Activated CD4-positive, alpha-beta T cell treated with anti-CD3 and anti-CD28 coated beads for 4 hours (primary cell): ENCODE results near the gene ARHGAP20.
"Not testable (repeated sequence)": the region's sequence is repeated elsewhere in the genome, so short reads cannot be mapped to it uniquely, and the experiment has no call there.

Source experiments
- DNase-seq, 2 donors: peaks; one replicate each; pipeline ENCODE4 v3.0.0-alpha.2; 2020

Gene ARHGAP20

DNA sequence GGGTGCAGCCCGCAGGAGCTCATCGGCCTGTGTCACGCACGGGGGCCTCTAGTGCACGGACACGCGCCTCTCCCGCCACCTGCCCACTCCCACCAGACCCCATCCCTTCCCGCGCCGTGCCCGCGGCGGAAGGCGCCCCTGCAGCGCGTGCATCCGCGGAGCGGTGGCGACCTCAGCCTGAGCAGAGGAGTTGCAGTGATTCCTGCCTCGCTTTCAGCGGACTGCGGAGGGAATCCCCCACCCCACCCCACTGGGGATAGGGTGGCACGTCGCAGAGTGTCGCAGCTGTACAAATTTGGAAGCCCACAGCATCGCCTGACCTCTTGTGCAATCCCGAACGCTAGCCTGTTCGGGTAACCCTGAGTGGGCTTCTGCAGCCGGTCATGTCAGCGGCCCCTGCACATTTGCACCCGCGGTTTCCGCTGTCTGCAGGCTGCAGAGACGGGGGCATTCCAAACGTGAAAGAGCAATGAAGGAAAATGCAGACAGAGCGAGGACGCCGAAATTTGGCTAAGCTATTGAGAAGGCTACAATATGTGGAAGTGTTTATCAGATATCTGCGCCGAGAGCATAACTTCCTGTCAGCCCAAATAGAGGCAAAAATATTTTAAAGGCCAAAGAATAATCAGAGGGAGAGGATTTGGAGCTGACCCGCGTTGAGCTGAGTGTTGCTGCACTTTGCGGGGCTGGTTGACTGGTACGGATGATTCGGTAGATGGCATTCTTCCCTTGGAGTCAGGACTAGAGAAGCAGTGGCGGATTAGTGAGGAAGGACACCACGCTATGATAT, 617 bp upstream of the ARHGAP20 start:
- DNase-seq: no peak

DNA sequence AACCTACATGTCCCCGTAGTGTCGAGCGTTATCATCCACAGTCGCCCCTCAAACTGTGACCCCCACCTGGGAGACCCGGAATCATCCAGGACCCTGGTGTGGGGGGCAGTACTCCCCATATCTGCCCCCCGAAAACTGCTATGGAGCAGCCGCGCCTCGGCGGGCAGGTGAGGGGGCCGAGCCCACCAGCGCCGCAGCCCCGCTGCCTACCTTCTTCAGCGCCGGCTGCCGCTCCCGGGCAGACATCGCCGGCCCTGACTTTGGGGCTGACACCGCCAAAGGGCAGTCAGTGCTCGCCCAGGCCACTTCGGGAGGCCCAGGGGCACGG, 825 bp downstream of the ARHGAP20 start:
- DNase-seq: no peak

DNA sequence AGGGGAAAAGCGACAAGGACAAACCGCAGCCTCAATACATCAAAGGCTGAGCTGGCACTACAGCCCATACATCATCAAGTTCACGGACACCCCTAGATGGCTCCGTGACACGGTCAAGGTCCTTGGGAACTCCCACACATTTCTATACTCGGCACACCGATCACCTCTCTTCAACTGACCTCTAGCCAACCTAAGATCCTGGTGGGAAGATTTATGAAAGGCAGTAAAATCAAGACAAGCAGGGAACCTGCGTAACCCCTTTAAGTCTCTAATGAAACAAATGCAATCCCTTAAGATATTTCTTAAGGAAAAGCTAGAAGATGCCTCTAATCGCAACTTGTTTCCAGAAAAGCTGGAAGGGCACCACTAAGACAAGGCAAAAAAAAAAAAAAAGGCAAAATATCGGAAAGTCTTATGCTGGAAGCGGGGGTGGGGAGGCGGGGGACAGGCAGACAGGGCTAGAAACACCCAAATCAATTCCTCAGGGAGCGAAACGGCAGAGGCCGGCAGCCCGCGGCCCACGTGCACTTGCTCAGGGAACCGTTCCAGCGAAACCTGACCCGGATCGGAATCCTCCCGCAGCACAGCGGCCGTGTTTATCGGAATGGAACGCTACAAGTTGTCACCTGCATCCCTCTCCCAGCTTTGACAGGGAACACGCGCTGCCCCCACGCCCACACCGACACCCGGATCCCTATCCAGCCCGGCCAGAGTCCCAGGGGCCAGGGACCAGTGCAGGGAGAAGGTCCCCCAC, 1.4 kb downstream of the ARHGAP20 start:
- no peak for DNase-seq

DNA sequence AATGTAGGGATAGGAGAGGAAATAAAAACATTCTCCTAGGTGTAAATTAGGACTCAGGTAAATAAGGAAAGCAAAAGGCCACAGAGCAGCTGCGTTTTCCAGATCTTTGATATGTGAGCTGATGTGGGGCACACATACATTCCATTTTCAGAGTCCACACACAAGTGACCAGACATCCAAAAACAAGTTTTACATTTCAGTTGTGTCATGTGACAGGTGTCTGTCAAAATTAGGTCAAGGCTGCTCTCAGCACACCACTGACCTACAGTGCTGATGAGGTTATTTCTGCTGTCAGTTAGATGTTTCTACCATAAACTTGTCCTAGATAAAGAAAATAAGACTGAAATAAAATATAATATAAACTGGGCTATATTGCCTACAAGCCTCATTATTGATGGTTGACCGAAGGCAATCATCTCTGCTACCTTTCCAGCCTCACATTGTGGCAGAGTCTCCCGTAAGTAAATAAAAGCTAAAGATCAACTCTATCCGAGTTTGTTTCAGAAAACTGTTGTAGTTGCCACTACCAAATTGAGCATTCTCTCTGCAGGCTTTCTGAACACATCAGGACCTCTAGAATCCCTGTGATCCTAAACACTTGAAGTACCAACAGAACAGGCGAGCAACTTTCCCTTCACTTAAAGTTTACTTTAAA, 7.9 kb downstream of the ARHGAP20 start:
- DNase-seq: no peak

DNA sequence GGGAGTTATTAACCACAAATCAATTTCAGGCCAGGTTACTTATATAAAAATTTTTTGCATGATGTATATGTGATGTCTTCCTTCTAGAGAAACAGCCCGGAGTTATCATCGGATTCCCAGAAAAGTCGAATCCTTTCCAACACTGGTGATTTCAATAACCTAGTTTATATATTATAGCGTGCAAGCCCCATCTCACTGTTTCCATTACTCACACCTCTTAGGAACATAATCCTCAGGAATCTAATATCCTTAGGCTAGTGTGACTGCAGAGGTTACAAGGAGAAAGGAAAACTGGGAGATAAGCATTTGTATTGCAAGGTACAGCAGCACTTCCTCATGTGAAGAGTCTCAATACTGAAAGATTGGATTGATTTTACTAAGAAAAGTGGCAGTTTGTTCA, 20.3 kb downstream of the ARHGAP20 start:
- no peak for DNase-seq

DNA sequence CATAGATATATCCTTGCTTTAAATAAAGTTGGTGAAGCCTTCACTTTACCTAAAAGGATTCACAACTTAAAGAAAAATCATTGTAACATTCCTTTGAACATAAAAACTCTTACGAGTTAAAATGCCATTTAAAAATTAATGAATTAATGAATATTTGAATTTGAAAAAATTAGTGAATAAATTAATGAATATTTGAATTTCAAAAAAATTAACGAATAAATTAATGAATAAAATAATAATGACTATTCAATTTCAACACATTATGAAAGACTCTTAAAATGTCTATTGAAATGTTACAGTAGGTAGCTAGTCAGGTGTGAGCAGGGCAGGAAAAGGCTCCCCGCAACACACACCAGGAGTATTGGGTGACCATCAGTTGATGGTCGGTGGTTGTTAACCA, 22.9 kb downstream of the ARHGAP20 start:
- DNase-seq: no peak

DNA sequence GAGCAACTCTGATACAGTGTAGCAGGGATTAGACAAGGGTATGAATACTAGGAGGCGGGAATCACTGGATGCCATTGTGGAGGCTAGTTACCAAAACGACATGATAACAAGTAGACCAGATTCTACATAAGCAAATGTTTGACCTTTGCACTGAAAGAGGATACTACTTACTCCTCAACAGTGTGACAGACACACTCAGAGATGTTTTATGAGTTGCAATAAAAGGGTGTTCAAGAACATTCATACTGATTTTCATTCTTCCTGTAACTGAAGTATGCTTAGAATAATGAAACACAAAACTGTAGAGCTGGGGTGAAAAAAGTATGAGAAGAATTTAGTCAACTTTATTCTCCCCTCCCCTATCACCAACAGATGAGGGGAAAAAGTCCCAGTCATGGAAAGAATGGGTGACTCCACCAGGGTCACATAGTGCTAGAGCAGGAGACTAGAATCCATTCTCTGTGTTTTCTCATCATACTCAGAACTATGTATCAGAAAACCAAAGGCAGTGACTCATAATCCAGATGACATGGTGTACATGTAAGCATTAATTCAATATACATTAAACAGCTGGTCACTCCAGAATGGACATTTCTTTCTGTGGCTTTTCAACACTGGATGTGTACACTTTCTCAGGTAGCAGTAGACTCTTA, 32.8 kb downstream of the ARHGAP20 start:
- no peak for DNase-seq

DNA sequence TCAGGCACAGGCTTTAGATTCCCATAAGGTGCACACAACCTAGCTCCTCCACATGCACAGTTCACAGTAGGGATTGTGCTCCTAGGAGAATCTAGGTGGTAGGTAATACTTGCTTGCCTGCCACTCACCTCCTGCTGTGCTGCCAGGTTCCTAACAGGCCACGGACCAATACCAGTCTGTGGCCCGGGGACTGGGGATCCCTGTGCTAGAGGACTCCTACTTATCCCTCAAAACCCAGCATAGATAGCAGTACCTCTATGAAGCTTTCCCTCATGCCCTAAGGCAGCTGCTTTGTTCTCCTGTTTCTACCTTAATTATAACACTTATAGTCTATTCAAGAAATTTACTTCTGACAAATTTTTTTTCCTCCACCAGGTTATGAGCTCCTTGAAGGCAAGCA, 36.7 kb downstream of the ARHGAP20 start:
- DNase-seq: no peak

DNA sequence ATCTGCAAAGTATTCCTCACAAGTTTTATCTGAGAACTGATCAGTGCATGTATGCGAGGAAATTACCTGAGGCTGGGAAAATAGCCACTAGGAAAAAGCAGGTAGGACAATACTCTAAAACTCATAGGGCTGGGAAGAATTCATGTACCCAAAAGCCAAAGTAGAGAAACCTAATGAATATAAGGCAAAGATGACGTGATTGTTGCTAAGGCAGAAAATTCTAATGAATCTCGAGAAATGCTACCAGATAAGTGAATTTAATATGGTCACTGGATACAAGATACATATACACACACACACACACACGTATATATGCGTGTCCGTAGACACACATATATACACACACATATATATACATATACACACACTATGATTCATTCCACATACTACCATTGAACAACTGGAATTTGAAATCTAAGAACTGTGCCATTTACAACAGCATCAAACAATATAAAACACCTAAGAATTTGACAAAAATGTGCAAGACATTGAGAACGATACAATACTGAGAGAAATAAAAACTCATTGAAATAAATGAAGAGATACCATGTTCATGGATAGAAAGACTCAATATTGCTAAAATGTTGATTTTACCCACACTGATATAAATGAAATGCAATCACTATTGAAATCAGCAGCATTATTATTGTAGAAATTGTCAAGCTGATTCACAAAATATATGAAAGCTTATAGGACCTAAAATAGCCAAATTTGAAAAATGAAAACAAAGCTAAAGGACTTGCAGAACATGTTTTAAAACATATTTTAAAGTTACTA, 46.4 kb downstream of the ARHGAP20 start:
- no peak for DNase-seq

DNA sequence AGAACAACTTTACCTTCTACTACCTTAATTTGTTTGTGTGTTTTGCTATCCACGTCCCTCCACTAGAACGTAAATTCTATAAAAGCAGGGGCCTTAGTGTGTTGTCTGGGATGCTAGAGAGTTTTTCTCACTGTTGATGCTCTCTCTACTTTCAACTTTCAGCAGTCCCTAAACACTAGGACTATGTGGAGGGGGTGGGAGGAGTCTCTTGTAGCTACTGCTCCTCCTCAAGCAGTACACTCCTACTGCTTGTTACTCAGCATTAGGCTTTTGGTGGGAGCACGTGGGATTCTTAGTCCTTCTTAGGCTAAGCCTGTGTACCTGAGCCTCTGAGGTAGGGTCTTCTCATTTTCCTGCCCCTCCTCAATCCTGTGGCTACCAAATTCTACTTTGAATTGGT, 56.3 kb downstream of the ARHGAP20 start:
- no peak for DNase-seq

DNA sequence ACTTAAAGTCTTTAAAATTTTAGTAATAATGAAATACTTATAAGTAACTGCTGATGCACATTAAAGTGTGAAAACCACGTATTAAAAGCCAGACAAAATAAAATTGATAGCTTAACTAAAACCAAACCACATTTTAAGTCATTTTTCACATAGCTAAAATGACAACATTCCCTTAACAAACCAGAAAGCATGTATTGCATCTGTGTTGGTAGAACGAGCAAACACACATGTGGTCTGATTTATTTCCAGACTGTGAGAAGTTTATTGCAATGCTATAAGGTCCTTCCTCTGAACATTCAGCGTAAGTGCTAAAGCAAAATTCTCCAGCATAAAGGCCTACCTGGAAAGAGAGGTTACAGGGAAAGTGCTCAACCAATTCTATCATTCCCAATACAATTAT, 57.8 kb downstream of the ARHGAP20 start:
- DNase-seq: no peak

DNA sequence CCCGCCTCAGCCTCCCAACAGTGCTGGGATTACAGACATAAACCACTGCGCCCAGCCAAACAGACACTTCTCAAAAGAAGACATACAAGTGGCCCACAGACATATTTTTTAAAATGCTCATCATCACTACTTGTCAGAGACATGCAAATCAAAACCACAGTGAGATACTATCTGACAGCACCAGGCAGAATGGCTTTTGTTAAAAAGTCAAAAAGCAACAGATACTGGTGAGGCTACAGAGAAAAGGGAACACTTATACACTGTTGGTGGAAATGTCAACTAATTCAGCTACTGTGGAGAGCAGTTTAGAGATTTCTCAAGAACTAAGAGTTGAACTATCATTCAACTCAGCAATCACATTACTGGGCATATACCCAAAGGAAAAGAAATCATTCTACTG, 67.0 kb downstream of the ARHGAP20 start:
- DNase-seq: no peak

DNA sequence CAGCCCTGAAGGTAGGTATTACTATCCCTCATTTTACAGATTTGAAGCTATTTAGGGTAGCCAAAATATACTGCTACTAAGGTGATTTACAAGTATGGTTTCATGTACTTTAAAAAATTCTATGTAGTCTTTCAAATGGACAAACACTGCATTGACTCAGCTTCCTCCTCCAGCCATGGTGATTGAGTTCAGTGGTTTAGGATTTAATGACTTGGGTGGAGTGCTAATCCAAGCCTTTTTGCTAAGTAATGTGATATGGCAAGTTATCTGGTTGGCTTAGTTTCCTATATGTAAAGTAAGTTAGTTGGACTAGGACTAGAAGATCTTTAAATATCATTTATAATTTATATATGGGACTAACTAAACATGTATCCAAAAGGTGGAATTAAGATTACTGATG, 77.9 kb downstream of the ARHGAP20 start:
- no peak for DNase-seq

DNA sequence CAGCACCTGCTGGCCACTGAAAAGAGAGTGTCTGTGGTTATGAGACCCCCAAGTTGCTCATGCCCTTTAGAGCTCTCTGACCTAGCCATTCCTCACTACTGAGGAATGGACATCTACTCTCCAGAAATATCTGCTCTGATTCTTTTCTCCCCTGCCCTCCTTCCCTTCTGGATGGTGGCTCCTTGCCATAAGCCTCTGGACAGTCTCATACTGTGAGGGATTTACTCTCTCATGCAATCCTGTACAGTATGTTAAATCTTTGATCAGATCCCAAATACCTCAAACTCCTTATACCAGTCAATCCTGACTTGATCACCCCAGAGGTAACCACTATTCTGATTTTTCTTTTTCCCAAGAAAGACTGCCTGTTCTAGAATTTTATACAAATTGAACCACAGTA, 80.7 kb downstream of the ARHGAP20 start:
- DNase-seq: no peak

DNA sequence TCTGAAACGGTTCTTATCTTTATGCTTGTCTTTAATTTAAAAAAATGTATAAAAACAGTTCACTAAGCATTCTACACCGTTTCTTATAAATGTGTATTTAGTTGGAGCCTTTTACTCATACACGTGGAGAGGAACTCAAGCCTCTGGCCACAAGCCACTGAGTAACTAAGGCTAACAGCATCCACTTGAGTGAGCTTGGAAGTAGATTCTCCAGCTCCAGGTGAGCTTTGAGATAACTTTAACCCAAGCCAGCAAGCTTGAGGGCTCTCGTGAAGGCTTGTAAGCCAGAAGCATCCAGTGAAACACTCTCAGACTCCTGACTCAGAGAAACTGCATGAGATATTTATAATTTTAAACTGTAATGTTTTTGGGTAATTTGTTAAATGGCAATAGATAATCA, 82.6 kb downstream of the ARHGAP20 start:
- DNase-seq: no peak

DNA sequence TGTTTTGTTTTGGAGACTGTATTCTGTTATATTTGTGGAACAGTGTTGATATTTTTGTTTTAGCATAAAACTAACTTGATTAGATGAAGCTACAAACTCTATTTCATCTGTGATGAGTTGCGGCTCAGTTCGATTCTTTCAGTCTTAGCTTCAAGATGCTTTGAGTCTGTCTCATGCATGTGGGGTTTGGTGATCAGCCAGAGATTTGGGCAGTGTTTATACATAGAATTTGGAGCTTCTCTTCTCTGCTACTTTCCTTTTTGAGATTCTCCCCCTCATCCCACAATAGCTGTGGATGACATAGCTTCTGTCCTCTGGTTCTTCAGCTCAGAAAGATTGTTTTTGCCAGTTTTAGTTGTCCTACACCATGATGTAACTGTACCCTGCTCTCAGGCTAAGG, 90.4 kb downstream of the ARHGAP20 start:
- no peak for DNase-seq

DNA sequence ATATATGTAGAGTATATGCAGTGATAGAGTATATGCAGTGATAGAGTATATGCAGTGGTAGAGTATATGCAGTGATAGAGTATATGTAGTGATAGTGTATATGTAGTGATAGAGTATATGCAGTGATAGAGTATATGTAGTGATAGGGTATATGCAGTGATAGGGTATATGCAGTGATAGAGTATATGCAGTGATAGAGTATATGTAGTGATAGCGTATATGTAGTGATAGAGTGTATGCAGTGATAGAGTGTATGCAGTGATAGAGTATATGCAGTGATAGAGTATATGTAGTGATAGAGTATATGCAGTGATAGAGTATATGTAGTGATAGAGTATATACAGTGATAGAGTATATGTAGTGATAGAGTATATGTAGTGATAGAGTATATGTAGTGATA, 92.9 kb downstream of the ARHGAP20 start:
- DNase-seq: not testable (repeated sequence)

DNA sequence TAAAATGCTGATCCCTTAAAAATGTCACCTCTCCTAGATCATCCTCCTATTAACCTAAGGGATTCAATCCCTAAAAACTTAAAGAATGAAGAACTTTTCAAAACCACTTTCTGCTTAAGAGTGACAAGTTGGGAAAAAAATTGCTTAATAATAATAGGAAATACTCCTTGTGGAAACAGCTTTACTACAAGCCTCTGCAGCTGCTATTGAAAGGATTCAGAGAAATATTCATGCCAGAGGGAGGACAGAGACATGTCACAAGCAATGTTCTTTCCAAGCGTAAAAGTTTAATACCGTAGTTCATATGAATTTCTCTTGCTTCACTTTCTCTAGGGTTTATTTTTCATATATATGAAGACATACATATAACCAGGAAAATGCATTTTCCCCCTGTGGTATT, 98.2 kb downstream of the ARHGAP20 start:
- DNase-seq: no peak

DNA sequence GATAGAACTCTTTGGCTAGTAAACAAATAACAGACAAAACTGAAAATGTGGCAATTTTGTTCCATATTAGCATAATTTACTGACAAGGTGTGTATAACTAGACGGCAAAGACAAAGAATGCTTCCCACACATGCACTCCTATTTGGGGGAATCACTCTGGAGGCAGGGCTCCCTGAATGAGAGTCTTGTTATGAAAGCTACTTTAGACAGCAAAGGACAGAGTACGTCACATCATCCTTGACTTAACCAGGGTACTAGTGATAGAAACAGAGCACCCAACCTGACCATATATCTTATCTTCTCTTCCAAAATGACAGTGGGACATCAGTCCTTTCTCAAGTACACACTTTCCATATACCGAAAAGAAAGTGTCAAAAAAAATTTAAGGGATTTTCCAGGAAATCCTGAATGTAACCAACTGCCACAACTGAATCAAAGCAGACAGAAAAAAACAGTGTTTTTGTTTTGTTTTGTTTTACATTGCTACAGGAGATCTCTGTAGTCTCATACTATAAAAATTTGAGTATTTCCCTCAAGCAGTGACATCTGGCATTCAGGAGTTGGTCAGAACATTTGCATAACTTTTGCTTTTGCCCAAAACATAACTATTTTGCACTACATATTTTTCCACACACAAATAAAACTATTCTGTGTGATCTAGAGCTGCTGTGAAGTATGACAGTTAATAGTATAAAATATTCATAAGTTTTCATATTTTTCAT, 98.9 kb downstream of the ARHGAP20 start:
- no peak for DNase-seq

DNA sequence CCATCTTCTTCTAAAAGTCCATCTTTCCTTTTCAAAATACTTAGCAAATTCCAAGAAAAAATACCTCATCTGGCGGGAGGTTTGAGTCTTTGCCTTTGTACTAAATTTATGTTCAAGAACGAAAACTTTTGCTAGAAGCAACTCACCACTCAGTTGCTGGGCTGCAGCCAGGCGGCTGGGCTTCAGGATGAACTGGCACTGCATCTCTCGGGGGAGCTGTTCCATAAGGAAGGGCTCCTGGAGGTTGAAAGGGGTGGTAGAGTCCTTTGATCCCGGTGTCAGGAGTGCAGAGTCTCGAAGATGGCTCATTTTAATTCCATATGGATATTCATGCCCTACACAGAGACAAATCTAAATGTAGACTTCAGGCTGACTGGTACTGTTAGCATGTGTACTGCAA, 105.8 kb downstream of the ARHGAP20 start:
- DNase-seq: no peak

DNA sequence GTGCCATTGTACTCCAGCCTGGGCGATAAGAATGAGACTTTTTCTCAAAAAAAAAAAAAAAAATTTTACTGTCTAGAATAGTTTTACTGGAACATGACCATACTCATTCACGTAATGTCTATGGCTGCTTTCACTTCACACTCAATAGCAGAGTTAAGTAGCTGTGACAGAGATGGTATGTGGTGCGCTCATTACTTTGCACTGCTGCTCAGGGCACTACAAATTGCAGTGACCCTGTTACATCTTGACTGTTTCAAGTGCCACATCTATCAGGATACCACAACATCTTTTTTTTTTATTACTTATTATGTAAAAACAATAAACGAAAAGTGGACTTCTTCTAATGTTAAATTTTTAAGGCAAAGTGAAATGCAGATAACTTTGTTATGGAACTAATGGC, 110.3 kb downstream of the ARHGAP20 start:
- no peak for DNase-seq

DNA sequence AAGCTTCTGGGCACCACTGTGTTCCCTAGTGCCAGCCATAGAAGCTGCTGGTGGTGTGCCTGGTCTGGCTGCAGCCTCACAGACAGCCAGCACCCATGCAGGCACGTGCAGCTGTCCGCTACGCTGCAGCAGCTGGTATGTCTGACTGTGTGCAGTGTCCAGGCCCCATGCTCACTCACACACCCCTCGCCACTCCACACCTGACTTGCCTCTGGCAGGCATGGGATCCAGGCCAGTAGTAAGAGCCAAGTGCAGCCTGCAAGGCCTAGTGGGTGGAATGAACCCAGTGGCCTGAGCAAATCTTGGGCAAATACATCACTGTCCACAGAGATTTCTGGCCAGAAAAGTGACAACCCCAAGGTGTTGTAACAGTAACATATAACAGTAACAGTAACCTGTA, 111.9 kb downstream of the ARHGAP20 start:
- no peak for DNase-seq
